ENCODE measurements around the gene CDK8. TPM values are rescaled to one million over a fixed set of nuclear protein-coding genes. Genes with fewer than 3 reads are reported as not detected.

The CDK8 gene
- total and polyA plus RNA-seq, 8 donors, result 9.4 to 48.4 (median 13.1) TPM

DNA sequence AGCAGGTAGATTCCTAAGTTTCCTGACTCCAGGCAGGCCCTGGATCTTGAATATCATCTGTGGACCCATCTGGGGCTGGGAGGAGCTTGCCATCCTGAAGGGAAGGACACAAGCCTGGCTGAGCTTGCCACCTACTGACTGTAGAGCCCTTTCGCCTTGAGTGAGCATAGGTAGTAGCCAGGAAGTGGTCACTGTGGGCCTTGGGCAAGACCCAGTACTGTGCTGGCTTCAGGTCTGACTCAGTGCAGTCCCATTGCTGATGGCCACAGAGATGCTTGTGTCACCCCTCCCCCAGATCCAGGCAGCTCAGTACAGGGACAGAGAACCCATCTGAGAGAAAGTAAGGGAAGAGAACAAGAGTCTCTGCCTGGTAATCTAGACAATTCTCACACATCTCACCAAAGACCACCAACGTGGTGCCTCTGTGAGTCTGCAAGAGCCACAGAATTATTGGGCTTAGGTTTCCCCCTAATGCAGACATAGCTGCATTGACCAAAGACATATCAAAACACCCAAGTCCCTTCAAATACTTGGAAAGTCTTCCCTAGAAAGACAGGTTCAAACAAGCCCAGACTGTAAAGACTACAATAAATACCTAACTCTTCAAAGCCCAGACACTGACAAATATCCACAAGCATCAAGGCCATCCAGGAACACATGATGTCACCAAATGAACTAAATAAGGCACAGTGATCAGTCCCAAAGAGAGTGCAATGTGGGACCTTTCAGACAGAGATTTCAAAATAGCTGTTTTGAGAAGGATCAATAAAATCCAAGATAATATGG, 195.3 kb downstream of the CDK8 start:
- Histone ChIP-seq H3K4me3 (no peak overlapping the region), H3K9me3 (peaks cover 0 to 3% (median 0%) of the 10 kb centered on the region in 4 donors), H3K27me3 (no peaks in the 10 kb centered on the region), H3K27ac (no peak overlapping the region), H3K4me1 (no peaks in the 10 kb centered on the region), H3K36me3 (no peaks in the 10 kb centered on the region)
- 50 to 78% (median 60%) methylated on average over 2 of the region's 2 CpGs for WGBS, 5 donors
- TF ChIP-seq POLR2A (IDR thresholded peaks at IDR 0.05), result no peak
- no peak for TF ChIP-seq EP300 (IDR thresholded peaks at IDR 0.05)
- TF ChIP-seq POLR2AphosphoS5 (IDR thresholded peaks at IDR 0.05), result no peak
- TF ChIP-seq, protein P1, sequence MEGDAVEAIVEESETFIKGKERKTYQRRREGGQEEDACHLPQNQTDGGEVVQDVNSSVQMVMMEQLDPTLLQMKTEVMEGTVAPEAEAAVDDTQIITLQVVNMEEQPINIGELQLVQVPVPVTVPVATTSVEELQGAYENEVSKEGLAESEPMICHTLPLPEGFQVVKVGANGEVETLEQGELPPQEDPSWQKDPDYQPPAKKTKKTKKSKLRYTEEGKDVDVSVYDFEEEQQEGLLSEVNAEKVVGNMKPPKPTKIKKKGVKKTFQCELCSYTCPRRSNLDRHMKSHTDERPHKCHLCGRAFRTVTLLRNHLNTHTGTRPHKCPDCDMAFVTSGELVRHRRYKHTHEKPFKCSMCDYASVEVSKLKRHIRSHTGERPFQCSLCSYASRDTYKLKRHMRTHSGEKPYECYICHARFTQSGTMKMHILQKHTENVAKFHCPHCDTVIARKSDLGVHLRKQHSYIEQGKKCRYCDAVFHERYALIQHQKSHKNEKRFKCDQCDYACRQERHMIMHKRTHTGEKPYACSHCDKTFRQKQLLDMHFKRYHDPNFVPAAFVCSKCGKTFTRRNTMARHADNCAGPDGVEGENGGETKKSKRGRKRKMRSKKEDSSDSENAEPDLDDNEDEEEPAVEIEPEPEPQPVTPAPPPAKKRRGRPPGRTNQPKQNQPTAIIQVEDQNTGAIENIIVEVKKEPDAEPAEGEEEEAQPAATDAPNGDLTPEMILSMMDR (IDR thresholded peaks at IDR 0.05), result no peak
- DNase-seq, result no peak
- intact Hi-C loops (cut with DNase I; ENCODE audit: low total_unique reads), result no loop called here

Small RNAs within 50 kb of the gene (small RNA-seq; reads per million reads assigned to genes)
- 0 reads per million in 4 donors for gene RF02271

Other genes with a start within 250 kb of the CDK8 start
- 1 to 10 TPM in 1 of 5 donors, under 1 TPM in 1, not detected in 3; 0.43 to 6.8 TPM for gene SHISA2, start 202.1 kb upstream of the CDK8 start, total RNA-seq
- under 1 TPM; 0.44 to 0.63 (median 0.46) TPM for gene SHISA2, start 202.1 kb upstream of the CDK8 start, polyA plus RNA-seq
- gene RNF6, start 31.8 kb upstream of the CDK8 start, total RNA-seq, result 10 to 100 TPM in 4 of 5 donors, 1 to 10 TPM in 1; 5.2 to 27.7 (median 25.1) TPM
- 10 to 100 TPM in 1 of 3 donors, 1 to 10 TPM in 2; 7.8 to 16.0 (median 9.2) TPM for gene RNF6, start 31.8 kb upstream of the CDK8 start, polyA plus RNA-seq